Endothelial cell of umbilical vein (primary cell): ENCODE data around the gene GRK1.

ENCODE experiments used
- EZH2 ChIP-seq: IDR thresholded peaks from 2 replicates; pipeline ENCODE4 v1.6.1; 2012; ENCODE audit warnings: borderline replicate concordance, low read depth, mild to moderate bottlenecking, moderate library complexity, low read length, inconsistent platforms; ENCODE audit not compliant: severe bottlenecking
- POLR2A ChIP-seq: IDR thresholded peaks from 2 replicates; pipeline ENCODE4 v1.6.1; 2012; ENCODE audit warnings: low read depth, mild to moderate bottlenecking, control low read depth, low read length
- TF ChIP-seq, protein P1 (sequence below), 2 donors: IDR thresholded peaks; 1 replicate in 1 of 2; 2 replicates in 1 of 2; pipeline ENCODE4 v1.5.1; 2011; ENCODE audit warnings: low read length in 2 of 2, mild to moderate bottlenecking in 2 of 2, moderate library complexity in 2 of 2, control low read depth in 1 of 2, inconsistent platforms in 1 of 2, low read depth in 1 of 2; ENCODE audit not compliant: insufficient read depth in 1 of 2; ENCODE audit errors: extremely low read depth in 1 of 2

DNA sequence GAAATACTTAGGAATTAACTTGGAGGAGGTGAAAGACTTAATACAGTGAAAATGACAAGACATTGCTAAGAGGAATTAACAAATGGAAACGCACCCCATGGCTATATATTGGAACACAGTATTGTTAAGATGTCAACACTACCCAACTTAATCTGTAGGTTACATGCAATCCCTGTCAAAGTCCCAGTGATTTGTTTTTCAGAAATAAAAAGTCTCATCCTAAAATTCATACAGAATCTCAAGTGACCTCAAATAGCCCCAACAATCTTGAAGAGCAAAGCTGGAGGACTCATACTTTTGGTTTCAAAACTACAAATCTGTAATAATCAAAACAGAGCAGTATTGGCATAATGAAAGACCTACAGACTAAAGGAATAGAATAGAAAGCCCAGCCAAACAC, 22.2 kb upstream of the GRK1 start:
- TF ChIP-seq, protein P1, sequence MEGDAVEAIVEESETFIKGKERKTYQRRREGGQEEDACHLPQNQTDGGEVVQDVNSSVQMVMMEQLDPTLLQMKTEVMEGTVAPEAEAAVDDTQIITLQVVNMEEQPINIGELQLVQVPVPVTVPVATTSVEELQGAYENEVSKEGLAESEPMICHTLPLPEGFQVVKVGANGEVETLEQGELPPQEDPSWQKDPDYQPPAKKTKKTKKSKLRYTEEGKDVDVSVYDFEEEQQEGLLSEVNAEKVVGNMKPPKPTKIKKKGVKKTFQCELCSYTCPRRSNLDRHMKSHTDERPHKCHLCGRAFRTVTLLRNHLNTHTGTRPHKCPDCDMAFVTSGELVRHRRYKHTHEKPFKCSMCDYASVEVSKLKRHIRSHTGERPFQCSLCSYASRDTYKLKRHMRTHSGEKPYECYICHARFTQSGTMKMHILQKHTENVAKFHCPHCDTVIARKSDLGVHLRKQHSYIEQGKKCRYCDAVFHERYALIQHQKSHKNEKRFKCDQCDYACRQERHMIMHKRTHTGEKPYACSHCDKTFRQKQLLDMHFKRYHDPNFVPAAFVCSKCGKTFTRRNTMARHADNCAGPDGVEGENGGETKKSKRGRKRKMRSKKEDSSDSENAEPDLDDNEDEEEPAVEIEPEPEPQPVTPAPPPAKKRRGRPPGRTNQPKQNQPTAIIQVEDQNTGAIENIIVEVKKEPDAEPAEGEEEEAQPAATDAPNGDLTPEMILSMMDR (IDR thresholded peaks at IDR 0.05; ENCODE audit: extremely low read depth in 1 of 2, insufficient read depth in 1 of 2, low read depth in 1 of 2, low read length in 2 of 2): no peak
- TF ChIP-seq EZH2: no peak
- TF ChIP-seq POLR2A: no peak
